Inflammatory macrophage treated with lipopolysaccharide for 1 hour (primary cell): Measurements from ENCODE around the gene MYBPHL.
"Not testable (repeated sequence)": the region's sequence is repeated elsewhere in the genome, so short reads cannot be mapped to it uniquely, and the experiment has no call there.

Experiments
- DNase-seq, 2 donors: peaks; one replicate each; pipeline ENCODE4 v3.0.0-alpha.2; 2020 to 2022

Gene MYBPHL

DNA sequence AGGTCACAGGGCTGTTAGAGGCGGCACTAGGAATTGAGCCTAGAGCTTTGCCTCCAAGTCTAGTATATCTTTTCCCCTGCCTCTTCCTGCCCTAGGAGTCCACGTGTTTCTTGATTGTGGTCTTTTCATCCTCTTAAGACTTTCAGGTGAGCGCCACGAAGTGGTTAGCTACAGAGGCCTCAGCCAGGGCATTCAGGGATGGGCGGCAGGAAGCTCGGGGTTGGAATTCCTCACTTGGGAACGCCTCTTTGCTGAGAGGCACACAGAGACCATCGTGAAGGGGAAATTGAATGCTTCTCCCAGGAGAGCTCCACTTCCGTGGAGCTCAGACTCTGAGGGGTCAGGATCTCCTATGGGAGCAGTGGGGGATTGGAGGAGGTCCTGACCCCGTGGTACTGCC is 820 bp downstream of the MYBPHL start:
- DNase-seq: not testable (repeated sequence)

GRCh38 chr1:109304226-109304920 is 2.4 kb downstream of the MYBPHL start:
- DNase-seq: no peak

GRCh38 chr1:109301874-109302273 is 4.9 kb downstream of the MYBPHL start:
- DNase-seq: no peak

DNA sequence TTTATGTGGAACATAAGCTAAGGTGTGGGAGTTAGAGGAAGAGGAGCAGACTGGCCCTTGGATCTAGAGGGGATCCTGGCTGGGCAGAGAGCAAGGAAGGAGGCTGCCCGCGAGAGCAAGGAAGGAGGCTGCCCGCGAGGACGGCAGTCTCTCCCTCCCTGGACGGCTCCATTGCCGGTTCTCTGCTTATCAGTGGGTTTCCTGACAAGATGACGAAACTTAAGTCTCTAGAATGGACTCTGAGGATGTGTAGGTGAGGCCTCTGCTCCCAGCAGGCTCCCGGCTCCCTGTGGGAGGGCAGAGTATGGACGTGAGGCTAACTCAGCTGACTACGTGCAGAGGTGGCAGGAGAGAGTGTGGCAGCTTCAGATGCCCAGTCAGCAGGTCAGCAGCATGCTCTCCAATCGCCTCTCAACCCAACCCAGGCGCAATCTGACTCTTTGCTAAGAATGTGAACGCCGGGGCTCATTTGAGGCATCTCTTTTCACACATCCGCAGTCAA is 6.1 kb downstream of the MYBPHL start:
- no peak for DNase-seq

GRCh38 chr1:109299558-109300343 is 7.1 kb downstream of the MYBPHL start:
- DNase-seq: no peak

GRCh38 chr1:109298666-109299557 is 7.9 kb downstream of the MYBPHL start:
- peak; percentile 67 to 69 for DNase-seq

DNA sequence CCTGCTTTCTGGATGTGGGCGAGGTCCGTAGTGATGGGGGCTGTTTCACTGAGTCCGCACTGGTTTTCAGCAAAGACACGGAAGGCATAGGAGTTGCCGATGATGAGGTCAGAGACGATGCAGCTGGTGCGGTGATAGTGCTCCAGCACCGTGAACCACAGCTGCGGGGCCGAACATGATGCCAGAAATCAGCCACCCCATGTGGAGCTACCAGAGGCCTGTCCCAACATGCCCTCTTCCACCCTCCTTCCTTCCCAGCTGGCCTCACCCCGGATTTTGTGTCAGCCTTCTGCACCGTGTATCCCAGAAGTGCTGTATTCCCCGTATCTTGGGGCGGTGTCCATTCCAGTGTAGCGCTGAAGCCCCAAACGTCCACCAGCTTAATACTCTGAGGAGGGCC is 10.0 kb downstream of the MYBPHL start:
- no peak for DNase-seq

GRCh38 chr1:109295712-109296415 is 10.9 kb downstream of the MYBPHL start:
- DNase-seq: no peak

- no peak for DNase-seq
These were observed 12.3 kb downstream of the MYBPHL start for GRCh38 chr1:109294481-109294880.

GRCh38 chr1:109293026-109293425 is 13.8 kb downstream of the MYBPHL start:
- no peak for DNase-seq

GRCh38 chr1:109292364-109292763 is 14.4 kb downstream of the MYBPHL start:
- DNase-seq: no peak

- peak; percentile 56 to 57 for DNase-seq
These were observed 15.8 kb downstream of the MYBPHL start for GRCh38 chr1:109290998-109291397.

GRCh38 chr1:109290137-109290536 is 16.7 kb downstream of the MYBPHL start:
- DNase-seq: no peak

- not testable (repeated sequence) for DNase-seq
These were observed 20.0 kb downstream of the MYBPHL start for GRCh38 chr1:109286762-109287161.

- no peak for DNase-seq
These were observed 22.8 kb downstream of the MYBPHL start for GRCh38 chr1:109283748-109284600.

GRCh38 chr1:109282952-109283747 is 23.7 kb downstream of the MYBPHL start, which contains the start of gene PSRC1:
Gene PSRC1 (minus strand): TSS chr1:109283145.
- DNase-seq: peak; percentile 90 to 94

DNA sequence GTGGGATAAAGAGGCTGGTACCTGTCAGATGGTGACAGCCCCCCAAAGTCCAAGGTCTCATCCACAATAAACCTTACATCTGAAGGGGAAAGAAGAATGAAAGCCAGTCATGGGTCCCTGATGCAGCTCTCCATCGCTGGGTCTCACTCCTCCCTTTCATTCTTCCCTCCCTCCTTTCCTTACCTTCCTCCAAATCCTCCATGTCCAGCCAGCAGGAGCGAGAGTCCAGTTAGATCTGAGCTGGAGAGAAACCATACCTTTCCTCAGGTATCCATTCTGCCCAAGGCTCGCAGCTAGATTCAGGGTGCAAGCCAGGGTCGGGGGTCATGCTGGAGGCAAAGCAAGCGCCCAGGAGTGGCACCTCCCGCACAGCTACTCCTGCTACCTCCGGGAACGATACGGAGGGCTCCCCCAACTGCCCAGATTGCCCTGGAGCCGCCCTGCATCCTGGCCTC is 24.3 kb downstream of the MYBPHL start:
- DNase-seq: no peak

DNA sequence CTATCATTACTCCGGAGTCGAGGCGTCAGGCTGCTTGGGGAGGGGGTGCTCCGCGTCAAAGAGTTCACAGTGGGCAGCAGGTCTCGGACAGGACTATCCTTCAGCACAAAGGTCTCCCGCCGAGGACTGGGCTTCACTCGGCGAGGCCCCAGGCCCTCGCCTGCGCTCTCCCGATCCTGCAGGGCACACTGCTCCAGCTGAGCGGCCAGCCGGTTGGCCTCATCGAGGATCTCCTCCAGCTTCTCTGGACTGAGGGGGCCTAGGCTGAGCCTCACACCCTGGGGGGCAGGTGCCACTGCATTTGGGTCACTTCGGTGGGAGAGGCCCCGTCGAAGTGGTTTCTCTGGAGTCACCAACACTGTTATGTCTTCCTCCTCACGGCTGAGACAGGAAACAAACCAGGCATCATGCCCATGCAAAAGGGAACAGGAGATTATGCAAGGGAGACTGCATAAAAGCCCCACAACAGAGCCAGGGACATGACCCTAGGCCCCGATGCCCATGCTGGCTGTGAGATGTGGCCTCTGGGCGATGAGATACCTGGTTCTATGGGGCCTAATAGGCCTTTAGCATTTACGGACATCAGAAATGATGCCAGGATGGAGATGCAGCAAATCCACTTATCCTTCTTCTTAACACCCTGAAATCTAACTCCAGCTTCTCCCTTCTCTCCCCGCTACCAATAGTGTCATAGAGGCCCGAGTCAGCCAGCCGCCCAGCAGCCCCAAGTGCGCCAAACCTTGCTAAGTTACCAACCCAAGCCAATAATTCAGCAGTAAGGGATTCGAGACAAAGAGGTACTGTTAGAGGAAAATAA is 24.9 kb downstream of the MYBPHL start:
- DNase-seq: peak; percentile 48 to 55

DNA sequence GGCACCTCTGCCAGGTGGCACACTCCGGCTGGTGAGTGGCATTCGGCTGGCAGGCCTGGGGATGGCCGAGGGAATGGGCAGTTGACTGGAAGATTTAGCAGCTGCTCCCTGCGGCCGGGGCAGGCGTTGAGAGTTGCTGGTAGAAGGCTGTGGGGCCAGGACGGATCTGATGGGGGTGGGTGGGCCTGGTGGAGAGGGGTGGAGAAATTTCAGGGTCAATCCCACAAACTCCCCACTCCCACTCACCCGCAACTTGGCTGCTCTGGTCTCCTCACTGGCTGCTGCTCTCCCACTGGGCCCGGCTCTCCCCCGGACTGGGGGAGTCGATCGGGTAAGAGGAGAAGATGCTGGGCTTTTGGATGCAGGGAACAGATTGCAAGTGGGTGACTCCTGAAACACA is 25.9 kb downstream of the MYBPHL start:
- no peak for DNase-seq
